Kidney (tissue), 14 donors: Measurements from ENCODE around the gene CABP4. TPM values are rescaled to one million over a fixed set of nuclear protein-coding genes. Genes with fewer than 3 reads are reported as not detected.

ENCODE experiments used
- DNase-seq, 5 donors: peaks; one replicate each; pipeline ENCODE4 v3.0.0-alpha.2; 2013 to 2020
- FAIRE-seq: peaks from 2 replicates; lab custom pipeline; 2012; peaks lifted over from hg19 to GRCh38; lab: Jason Lieb, UNC
- H3K27ac ChIP-seq, 2 donors: one replicate each; pipeline ENCODE4 v1.7.0; 2013; ENCODE audit warnings: low read depth in 2 of 2, low read length in 2 of 2, inconsistent platforms in 1 of 2
- H3K27me3 ChIP-seq: one replicate; pipeline ENCODE4 v1.7.1; 2013; ENCODE audit warnings: low read length, inconsistent platforms; ENCODE audit not compliant: control insufficient read depth, insufficient read depth
- H3K36me3 ChIP-seq, 3 donors: one replicate each; pipeline versions ENCODE4 v1.7.0 to v1.7.1; 2013; ENCODE audit warnings: low read length in 3 of 3, control low read depth in 1 of 3, inconsistent platforms in 1 of 3; ENCODE audit not compliant: insufficient read depth in 3 of 3, control insufficient read depth in 2 of 3
- H3K4me1 ChIP-seq, 3 donors: one replicate each; pipeline versions ENCODE4 v1.7.0 to v1.7.1; 2013; ENCODE audit warnings: low read length in 3 of 3, inconsistent platforms in 1 of 3, low read depth in 1 of 3; ENCODE audit not compliant: control insufficient read depth in 2 of 3, insufficient read depth in 2 of 3
- H3K4me3 ChIP-seq, 3 donors: one replicate each; pipeline versions ENCODE4 v1.7.0 to v1.8.1; 2013; ENCODE audit warnings: low read length in 3 of 3, control low read depth in 1 of 3, inconsistent platforms in 1 of 3
- H3K9ac ChIP-seq, 3 donors: one replicate each; pipeline versions ENCODE4 v1.7.0 to v1.7.1; 2013; ENCODE audit warnings: low read length in 3 of 3, control low read depth in 1 of 3, inconsistent platforms in 1 of 3
- H3K9me3 ChIP-seq, 3 donors: one replicate each; pipeline versions ENCODE4 v1.7.0 to v1.7.1; 2013; ENCODE audit warnings: low read length in 3 of 3, control low read depth in 1 of 3, inconsistent platforms in 1 of 3; ENCODE audit not compliant: control insufficient read depth in 2 of 3, insufficient read depth in 1 of 3
- CTCF ChIP-seq: IDR thresholded peaks from 3 replicates; pipeline ENCODE4 v1.5.1; 2012; ENCODE audit warnings: mild to moderate bottlenecking, moderate library complexity, borderline replicate concordance; ENCODE audit not compliant: insufficient read depth; ENCODE audit errors: extremely low read depth
- intact Hi-C: fragments of 100-400 bp; cut with DNase I; formaldehyde crosslinking; loops from one replicate; pipeline ENCODE4 v1.11.1; 2022
- polyA plus RNA-seq: library from polyadenylated mRNA; stranded (reverse); fragments of 350-450 nt; fragmentation: Illumina TruSeq; extraction: RNeasy Lipid Tissue Mini Kit (QIAGEN cat#74804); gene quantifications from one replicate; pipeline ENCODE4 v1.2.3, GENCODE V29; 2014; ENCODE audit warnings: low read depth, low replicate concordance; ENCODE audit not compliant: insufficient read depth
- total RNA-seq: library from RNA; stranded (reverse); fragmentation: NEBNext Ultra II Directional; extraction: Animal tissue kit (Norgen Biotek cat#: 25700); gene quantifications from one replicate; pipeline ENCODE4 v1.2.1, GENCODE V29; 2021
- donor health status: control.
- donor health status: control.
- donor health status: control.
- donor health status: control.
- donor health status: control.
- donor health status: DM: yes; HTN: yes; CAD: no.
- donor health status: Normal renal cell carcinoma (clear cell type).

Gene CABP4
- total and polyA plus RNA-seq, 2 donors from 2014 or later = 0.49 to 3.1 TPM

- Histone ChIP-seq H3K4me1 (peaks cover 0 to 14% (median 0%) of the 10 kb centered on the region in 3 donors), H3K4me3 (no peak overlapping the region), H3K9me3 (no peaks in the 10 kb centered on the region), H3K36me3 (peaks cover 0 to 6% (median 2%) of the 10 kb centered on the region in 3 donors), H3K27me3 (no peaks in the 10 kb centered on the region), H3K27ac (no peak overlapping the region), H3K9ac (no peak overlapping the region)
- FAIRE-seq (no peak), DNase-seq (peak in 2 of 5 donors; percentile 48 to 91)
- intact Hi-C loops = no loop called here
- TF ChIP-seq CTCF = no peak
These were observed 16.8 kb upstream of the CABP4 start for GRCh38 chr11:67438158-67438902.

GRCh38 chr11:67439321-67440228 lies 15.6 kb upstream of the CABP4 start:
- no peaks in the 10 kb centered on the region for H3K27me3 ChIP-seq
- no peak overlapping the region for H3K9ac ChIP-seq
- H3K36me3 ChIP-seq = peaks cover 0 to 4% (median 0%) of the 10 kb centered on the region in 3 donors
- intact Hi-C loops = no loop called here
- H3K9me3 ChIP-seq = no peaks in the 10 kb centered on the region
- no peak overlapping the region for H3K4me3 ChIP-seq
- no peak for TF ChIP-seq CTCF
- DNase-seq (peak in 1 of 5 donors; percentile 86), FAIRE-seq (no peak)
- H3K4me1 ChIP-seq = peaks cover 0 to 14% (median 0%) of the 10 kb centered on the region in 3 donors
- H3K27ac ChIP-seq = no peak overlapping the region

- DNase-seq (no peak), FAIRE-seq (no peak)
- H3K4me1 ChIP-seq = peaks cover 0 to 16% (median 0%) of the 10 kb centered on the region in 3 donors
- TF ChIP-seq CTCF = no peak
- no peak overlapping the region for H3K4me3 ChIP-seq
- intact Hi-C loops = no loop called here
- H3K36me3 ChIP-seq = peaks cover 0 to 4% (median 0%) of the 10 kb centered on the region in 3 donors
- no peak overlapping the region for H3K27ac ChIP-seq
- H3K27me3 ChIP-seq = no peaks in the 10 kb centered on the region
- H3K9me3 ChIP-seq = no peaks in the 10 kb centered on the region
- H3K9ac ChIP-seq = no peak overlapping the region
These were observed 14.7 kb upstream of the CABP4 start for GRCh38 chr11:67440229-67441097.
